Measurements from ENCODE around the gene HECW1.

- TF ChIP-seq EZH2phosphoT487 (IDR thresholded peaks at IDR 0.05) (no peak), CTCF (IDR thresholded peaks at IDR 0.05) (no peak)
Measured at GRCh38 chr7:43215061-43215460, 102.6 kb downstream of the HECW1 start.

All from neural progenitor cell (in vitro differentiated cells).